Right cardiac atrium (tissue), 5 donors: Measurements from ENCODE around the gene SUSD6. TPM values are rescaled to one million over a fixed set of nuclear protein-coding genes. Genes with fewer than 3 reads are reported as not detected.
A peak's percentile ranks its signal among the peaks of the same experiment; 100 is the strongest.
"Not testable (repeated sequence)": the region's sequence is repeated elsewhere in the genome, so short reads cannot be mapped to it uniquely, and the experiment has no call there.

ENCODE experiments used
- ATAC-seq, 2 donors: fragments of 200-7000 bp; cut with Tn5 transposase; one replicate each; pipeline versions ENCODE4 v1.8.0 to v1.9.1; 2020; ENCODE audit warnings: moderate library complexity in 2 of 2, mild to moderate bottlenecking in 1 of 2
- DNase-seq, 3 donors: peaks; one replicate each; pipeline ENCODE4 v3.0.0-alpha.2; 2020
- H3K27ac ChIP-seq: one replicate; pipeline ENCODE4 v1.5.1; 2013; ENCODE audit warnings: mild to moderate bottlenecking, low read length, control low read depth, moderate library complexity
- H3K27me3 ChIP-seq: one replicate; pipeline ENCODE4 v1.6.1; 2013; ENCODE audit not compliant: control insufficient read depth, insufficient read depth
- H3K4me1 ChIP-seq: one replicate; pipeline ENCODE4 v1.6.1; 2013; ENCODE audit warnings: low read length; ENCODE audit not compliant: control insufficient read depth, insufficient read depth
- H3K4me3 ChIP-seq: one replicate; pipeline ENCODE4 v1.5.1; 2013; ENCODE audit warnings: low read length, control low read depth
- H3K9me3 ChIP-seq: one replicate; pipeline ENCODE4 v1.6.1; 2013; ENCODE audit warnings: low read length; ENCODE audit not compliant: control insufficient read depth
- WGBS: extraction: QIAGEN DNeasy Blood & Tissue Kit; methylation state at CpG from one replicate; pipeline ENCODE4 v1.1.7; 2013; 5-methylcytosine and 5-hydroxymethylcytosine counted together
- intact Hi-C, 4 donors: fragments of 100-400 bp; cut with DNase I; formaldehyde crosslinking; loops; one replicate each; pipeline versions ENCODE4 v1.11.0 to v1.14.0; 2022 to 2023
- polyA plus RNA-seq: library from polyadenylated mRNA; stranded (reverse); fragments of 200-250 nt; gene quantifications from one replicate; pipeline ENCODE4 v1.2.3, GENCODE V29; 2013
- total RNA-seq, 4 donors: library from RNA; stranded (reverse); fragmentation: NEBNext Ultra II Directional; extraction: Animal tissue kit (Norgen Biotek cat#: 25700); gene quantifications; one replicate each; pipeline ENCODE4 v1.2.1, GENCODE V29; 2021
- donor health status: healthy with polysubstance abuse.
- donor health status: DM: no; HTN: yes; CAD: no.
- donor health status: DM: no; HTN: no; CAD: no.
- donor health status: DM: no; HTN: yes; CAD: no; lungs with severe emphysema.
- donor health status: DM: yes; HTN: yes; CAD: no.

Gene SUSD6
- total and polyA plus RNA-seq, 5 donors: 9.1 to 25.9 (median 22.0) TPM

- peak; percentile 46 to 78 for ATAC-seq
- Histone ChIP-seq H3K4me3 (no peak overlapping the region), H3K9me3 (no peaks in the 10 kb centered on the region), H3K27ac (peak overlapping the region; percentile 65), H3K4me1 (peaks cover 43% of the 10 kb centered on the region), H3K27me3 (no peaks in the 10 kb centered on the region)
- 40% methylated on average over 4 of the region's 4 CpGs for WGBS
- intact Hi-C loops: no loop called here
- no peak for DNase-seq
These were observed 24.7 kb downstream of the SUSD6 start for GRCh38 chr14:69635981-69636639.

GRCh38 chr14:69636718-69637480, 25.5 kb downstream of the SUSD6 start:
- H3K4me3 ChIP-seq: no peak overlapping the region
- DNase-seq: peak in 1 of 3 donors; percentile 27
- no peaks in the 10 kb centered on the region for H3K9me3 ChIP-seq
- peak overlapping the region; percentile 65 for H3K27ac ChIP-seq
- H3K4me1 ChIP-seq: peaks cover 43% of the 10 kb centered on the region
- 77% methylated on average over 7 of the region's 7 CpGs for WGBS
- peak in 1 of 2 donors; percentile 28 for ATAC-seq
- intact Hi-C loops: no loop called here
- H3K27me3 ChIP-seq: no peaks in the 10 kb centered on the region

DNA sequence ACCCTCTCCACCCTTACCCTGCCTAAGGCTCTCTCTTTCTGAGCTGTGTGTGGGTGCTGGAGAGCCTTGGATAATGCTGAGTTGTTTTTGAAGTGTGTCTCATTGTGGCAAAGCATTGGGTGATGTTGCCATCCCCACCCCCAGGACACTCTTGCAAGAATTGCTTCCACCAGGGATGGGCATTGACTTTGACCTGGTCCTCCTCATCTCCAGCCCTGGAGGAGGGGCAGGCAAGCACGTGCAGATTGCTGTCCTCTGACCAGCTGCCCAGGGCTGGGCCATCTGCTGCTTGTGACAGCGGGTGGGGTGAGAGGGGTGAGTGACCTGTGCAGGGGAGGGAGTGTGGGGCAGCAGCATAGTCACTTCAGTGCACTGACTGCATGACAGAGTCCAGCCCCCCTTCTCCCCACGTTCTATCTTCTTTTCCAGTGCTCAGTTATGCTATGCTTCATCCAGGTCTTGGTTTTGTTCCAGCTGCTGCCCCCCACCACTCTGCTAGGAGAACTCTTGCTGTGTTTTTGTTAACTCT, 26.2 kb downstream of the SUSD6 start:
- Histone ChIP-seq H3K9me3 (no peaks in the 10 kb centered on the region), H3K4me3 (no peak overlapping the region), H3K27me3 (no peaks in the 10 kb centered on the region), H3K4me1 (peaks cover 41% of the 10 kb centered on the region), H3K27ac (no peak overlapping the region)
- peak in 2 of 3 donors; percentile 60 to 66 for DNase-seq
- WGBS: 10% methylated on average over 3 of the region's 3 CpGs
- peak; percentile 42 to 59 for ATAC-seq
- intact Hi-C loops: no loop called here

GRCh38 chr14:69640931-69641330, 29.5 kb downstream of the SUSD6 start:
- WGBS: 99% methylated on average over 1 of the region's 1 CpG
- H3K27me3 ChIP-seq: no peaks in the 10 kb centered on the region
- H3K9me3 ChIP-seq: no peaks in the 10 kb centered on the region
- ATAC-seq (no peak), DNase-seq (no peak)
- no peak overlapping the region for H3K4me3 ChIP-seq
- no peak overlapping the region for H3K27ac ChIP-seq
- peaks cover 41% of the 10 kb centered on the region for H3K4me1 ChIP-seq
- intact Hi-C loops: no loop called here

GRCh38 chr14:69642212-69642793, 30.9 kb downstream of the SUSD6 start:
- H3K4me1 ChIP-seq: peaks cover 29% of the 10 kb centered on the region
- ATAC-seq, H3K27ac ChIP-seq, DNase-seq, intact Hi-C loops, H3K27me3 ChIP-seq, H3K9me3 ChIP-seq, H3K4me3 ChIP-seq: not testable (repeated sequence)
- WGBS: 82% methylated on average over 7 of the region's 7 CpGs

- Histone ChIP-seq H3K27me3 (no peaks in the 10 kb centered on the region), H3K4me3 (no peak overlapping the region), H3K4me1 (peaks cover 19% of the 10 kb centered on the region), H3K9me3 (no peaks in the 10 kb centered on the region), H3K27ac (no peak overlapping the region)
- DNase-seq (no peak), ATAC-seq (peak; percentile 25 to 41)
- 61% methylated on average over 5 of the region's 5 CpGs for WGBS
- intact Hi-C loops: no loop called here
These were observed 32.2 kb downstream of the SUSD6 start for GRCh38 chr14:69643430-69644200.

DNA sequence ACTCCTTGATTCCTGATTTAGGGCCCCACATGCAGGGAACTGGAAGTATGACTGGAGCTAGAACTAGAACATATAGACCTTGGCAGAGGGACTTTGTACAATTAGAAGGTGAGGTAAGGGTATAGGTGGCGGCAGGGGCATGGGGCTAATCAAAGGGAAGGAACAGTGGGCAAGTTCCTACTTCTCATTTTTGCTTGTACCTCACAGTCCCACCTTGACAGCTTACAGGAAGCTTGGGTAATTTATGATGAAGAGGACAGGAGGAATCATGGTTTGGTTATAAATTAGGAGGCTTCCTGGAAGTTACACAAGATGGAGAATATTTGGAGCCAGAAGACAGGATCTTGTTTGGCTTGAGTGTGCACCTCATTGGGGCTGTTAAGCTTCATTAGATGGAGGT, 33.4 kb downstream of the SUSD6 start:
- no peaks in the 10 kb centered on the region for H3K9me3 ChIP-seq
- peaks cover 17% of the 10 kb centered on the region for H3K4me1 ChIP-seq
- no peak overlapping the region for H3K27ac ChIP-seq
- H3K4me3 ChIP-seq: no peak overlapping the region
- ATAC-seq: no peak
- intact Hi-C loops: no loop called here
- no peaks in the 10 kb centered on the region for H3K27me3 ChIP-seq
- no peak for DNase-seq
- WGBS: 84% methylated on average over 1 of the region's 1 CpG

GRCh38 chr14:69647213-69647612, 35.8 kb downstream of the SUSD6 start:
- H3K27ac ChIP-seq: no peak overlapping the region
- WGBS: 67% methylated on average over 2 of the region's 2 CpGs
- intact Hi-C loops: no loop called here

GRCh38 chr14:69647642-69648041, 36.2 kb downstream of the SUSD6 start:
- H3K9me3 ChIP-seq, H3K27me3 ChIP-seq, intact Hi-C loops, ATAC-seq, H3K4me3 ChIP-seq, H3K27ac ChIP-seq, DNase-seq: not testable (repeated sequence)
- WGBS: 92% methylated on average over 11 of the region's 11 CpGs
- peaks cover 31% of the 10 kb centered on the region for H3K4me1 ChIP-seq

More at GRCh38 chr14:69647213-69647612, 35.8 kb downstream of the SUSD6 start:
- ATAC-seq: no peak
- no peak overlapping the region for H3K4me3 ChIP-seq
- DNase-seq: no peak
- H3K4me1 ChIP-seq: peaks cover 32% of the 10 kb centered on the region
- H3K9me3 ChIP-seq: no peaks in the 10 kb centered on the region
- no peaks in the 10 kb centered on the region for H3K27me3 ChIP-seq

- intact Hi-C loops: no loop called here
- peak; percentile 37 to 41 for ATAC-seq
These were observed 37.4 kb downstream of the SUSD6 start for GRCh38 chr14:69648480-69649451.

More at GRCh38 chr14:69648480-69649451, 37.4 kb downstream of the SUSD6 start:
- 19% methylated on average over 6 of the region's 6 CpGs for WGBS
- H3K4me1 ChIP-seq: peaks cover 30% of the 10 kb centered on the region
- H3K4me3 ChIP-seq: no peak overlapping the region
- H3K27ac ChIP-seq: peak overlapping the region; percentile 59
- DNase-seq: no peak
- no peaks in the 10 kb centered on the region for H3K9me3 ChIP-seq
- H3K27me3 ChIP-seq: no peaks in the 10 kb centered on the region
